Superior temporal gyrus (tissue), 1 donor: ENCODE data around the gene PACS2.

ENCODE experiments used
- DNase-seq: peaks from one replicate; pipeline ENCODE4 v3.0.0-alpha.2; 2016; ENCODE audit errors: extremely low spot score

Gene PACS2

GRCh38 chr14:105439179-105439578, 124.6 kb downstream of the PACS2 start:
- DNase-seq = no peak

- DNase-seq = no peak
Observed at GRCh38 chr14:105439710-105440553, 125.4 kb downstream of the PACS2 start.

- no peak for DNase-seq
Observed at GRCh38 chr14:105440554-105440900, 126.0 kb downstream of the PACS2 start.

GRCh38 chr14:105440992-105441391, 126.4 kb downstream of the PACS2 start:
- DNase-seq = no peak

GRCh38 chr14:105442125-105442524, 127.6 kb downstream of the PACS2 start:
- no peak for DNase-seq

- DNase-seq = no peak
Observed at GRCh38 chr14:105442834-105443233, 128.3 kb downstream of the PACS2 start.

- no peak for DNase-seq
Observed at GRCh38 chr14:105444859-105445258, 130.3 kb downstream of the PACS2 start.

GRCh38 chr14:105445290-105445689, 130.7 kb downstream of the PACS2 start:
- DNase-seq = no peak

- no peak for DNase-seq
Observed at GRCh38 chr14:105445901-105446845, 131.6 kb downstream of the PACS2 start.

GRCh38 chr14:105446971-105447370, 132.4 kb downstream of the PACS2 start:
- DNase-seq = no peak
